ENCODE measurements around the gene SENP6.

DNA sequence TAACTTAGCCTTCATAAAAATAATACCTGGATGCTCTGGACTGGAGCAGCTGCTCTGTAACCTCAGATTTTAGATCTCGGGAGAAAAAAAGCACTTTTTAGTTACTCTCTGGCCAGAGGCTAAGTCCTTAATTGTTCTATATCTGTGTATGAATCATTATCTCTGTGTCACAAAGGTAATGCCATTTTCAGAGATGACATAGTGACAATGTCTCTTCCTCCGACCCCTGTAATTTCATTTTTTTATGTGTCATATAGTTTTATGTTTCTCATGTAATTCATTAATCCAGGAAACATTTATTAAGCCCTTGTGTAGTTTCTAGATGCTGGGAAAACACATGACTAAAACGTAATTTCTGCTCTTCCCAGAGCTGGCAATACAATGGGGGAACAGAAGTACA, 55.6 kb downstream of the SENP6 start:
- no peak for TF ChIP-seq EZH2 (IDR thresholded peaks at IDR 0.05; ENCODE audit: borderline replicate concordance)
- no peak for TF ChIP-seq CTCF (IDR thresholded peaks at IDR 0.05; ENCODE audit: poor library complexity)

Data from hepatocyte (in vitro differentiated cells).